DMS153 treated with DMSO at 0.1 percent for 48 hours (cell line): ENCODE measurements around the gene CERS1.
A peak's percentile ranks its signal among the peaks of the same experiment; 100 is the strongest.

Experiments
- DNase-seq: peaks from one replicate; lab custom pipeline; 2025; ENCODE audit not compliant: unreplicated experiment; lab: John Stamatoyannopoulos, UW

The CERS1 gene

DNA sequence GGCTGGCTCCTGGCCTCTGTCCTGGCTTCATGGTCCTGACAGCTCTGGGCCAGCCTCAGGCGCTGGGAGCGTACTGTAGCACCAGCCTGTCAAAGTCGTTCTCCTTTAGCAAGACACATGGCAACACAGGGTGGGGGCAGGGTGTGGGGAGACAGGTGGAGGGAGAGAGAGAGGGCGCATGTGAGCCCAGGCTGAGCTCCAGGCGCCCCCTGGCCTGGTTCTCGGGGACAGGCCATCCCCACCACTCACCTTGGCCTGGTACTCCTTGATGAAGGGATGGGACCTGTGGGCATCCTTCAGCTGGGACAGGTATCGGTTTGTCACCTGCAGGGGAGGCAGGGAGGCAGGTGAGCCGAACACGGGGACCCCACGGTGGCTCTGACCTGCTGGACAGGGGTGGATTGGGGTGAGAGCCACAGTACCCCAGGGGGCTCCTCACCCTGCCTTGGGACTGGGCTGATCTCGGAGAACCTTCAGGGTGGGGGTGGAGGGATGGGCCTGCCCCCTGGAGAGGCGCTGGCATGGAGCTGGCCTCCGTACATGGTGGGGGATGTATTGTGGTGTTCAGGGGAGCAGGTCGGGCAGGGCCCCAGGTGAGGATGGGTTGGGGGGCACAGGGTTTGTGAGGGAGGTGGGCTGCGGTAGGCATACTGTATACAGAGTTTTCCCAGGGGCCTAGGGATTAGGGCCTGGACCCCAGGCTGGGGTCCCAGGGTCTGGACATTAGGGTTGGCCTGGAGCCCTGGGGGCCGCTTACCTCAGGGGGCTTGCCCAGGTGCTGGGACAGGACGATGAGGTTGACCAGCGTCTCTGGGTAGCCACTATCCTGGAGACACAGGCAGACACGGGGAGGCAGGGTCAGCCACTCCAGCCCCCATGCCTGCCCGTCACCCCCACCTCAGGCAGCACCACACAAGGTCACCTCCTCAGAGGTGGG, 3.9 kb upstream of the CERS1 start:
- DNase-seq, result no peak

DNA sequence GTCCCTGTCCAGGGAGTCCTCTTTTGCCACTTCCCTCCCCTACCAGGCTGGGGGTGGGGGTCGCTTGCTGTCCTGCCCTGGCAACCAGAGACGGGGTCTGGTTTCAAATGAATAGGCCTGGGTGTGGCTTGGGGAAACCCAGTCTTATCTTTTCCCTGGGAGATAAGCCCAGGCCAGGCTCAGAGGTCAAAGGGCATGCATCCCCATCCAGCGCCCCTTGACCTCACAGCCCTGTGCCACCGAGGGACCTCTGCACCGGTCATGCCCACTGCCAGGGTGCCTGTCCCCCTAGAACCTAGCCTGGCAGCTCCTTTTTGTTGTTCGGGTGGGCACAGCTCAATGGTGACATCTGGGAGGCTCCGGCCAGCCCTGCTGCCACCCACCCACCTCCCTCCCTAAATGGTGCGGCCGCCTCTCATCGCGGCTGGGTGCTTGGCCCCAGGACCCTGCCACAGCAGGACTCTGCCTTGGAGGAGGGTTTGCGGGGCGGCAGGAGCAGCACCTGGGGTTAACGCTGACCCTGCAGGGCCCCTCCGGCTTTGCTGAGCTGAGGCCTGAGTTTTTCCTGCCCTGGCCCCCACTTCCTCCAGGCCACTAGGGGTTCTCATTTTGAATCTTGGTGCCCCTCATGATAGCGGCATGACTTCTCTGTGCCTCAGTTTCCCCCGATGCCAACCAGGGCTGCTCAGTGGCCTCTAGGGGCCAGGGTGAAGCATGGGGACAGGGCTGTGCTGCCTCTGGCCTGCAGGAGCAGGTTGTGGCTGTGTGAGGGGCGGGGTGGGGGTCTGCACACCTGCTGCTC, 2.9 kb upstream of the CERS1 start:
- no peak for DNase-seq

DNA sequence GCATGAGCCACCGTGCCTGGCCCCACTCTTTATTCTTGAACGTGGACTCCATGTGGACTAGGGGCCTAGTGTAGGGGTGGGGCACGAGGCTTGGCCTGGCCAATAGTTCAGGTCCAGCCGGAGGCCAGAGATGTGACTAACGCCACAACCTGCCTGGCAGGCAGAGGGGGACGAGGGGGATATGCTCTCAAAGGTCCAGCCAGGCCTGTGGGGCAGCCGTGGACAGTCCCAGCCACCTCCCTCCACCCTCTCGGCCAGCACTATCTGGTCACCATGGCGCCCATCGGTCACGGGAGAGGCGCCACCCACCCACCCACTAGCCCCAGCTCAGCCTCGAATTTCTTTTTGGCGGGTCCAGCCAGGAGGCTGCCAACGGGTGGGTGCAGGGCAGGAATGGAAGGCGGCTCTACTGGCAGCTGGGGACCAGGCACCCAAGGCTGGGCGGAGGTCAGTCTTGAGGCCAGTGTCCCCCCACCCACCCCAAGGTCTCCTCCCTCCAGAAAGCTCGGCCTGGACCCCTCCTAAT, 2.2 kb upstream of the CERS1 start:
- DNase-seq, result no peak

DNA sequence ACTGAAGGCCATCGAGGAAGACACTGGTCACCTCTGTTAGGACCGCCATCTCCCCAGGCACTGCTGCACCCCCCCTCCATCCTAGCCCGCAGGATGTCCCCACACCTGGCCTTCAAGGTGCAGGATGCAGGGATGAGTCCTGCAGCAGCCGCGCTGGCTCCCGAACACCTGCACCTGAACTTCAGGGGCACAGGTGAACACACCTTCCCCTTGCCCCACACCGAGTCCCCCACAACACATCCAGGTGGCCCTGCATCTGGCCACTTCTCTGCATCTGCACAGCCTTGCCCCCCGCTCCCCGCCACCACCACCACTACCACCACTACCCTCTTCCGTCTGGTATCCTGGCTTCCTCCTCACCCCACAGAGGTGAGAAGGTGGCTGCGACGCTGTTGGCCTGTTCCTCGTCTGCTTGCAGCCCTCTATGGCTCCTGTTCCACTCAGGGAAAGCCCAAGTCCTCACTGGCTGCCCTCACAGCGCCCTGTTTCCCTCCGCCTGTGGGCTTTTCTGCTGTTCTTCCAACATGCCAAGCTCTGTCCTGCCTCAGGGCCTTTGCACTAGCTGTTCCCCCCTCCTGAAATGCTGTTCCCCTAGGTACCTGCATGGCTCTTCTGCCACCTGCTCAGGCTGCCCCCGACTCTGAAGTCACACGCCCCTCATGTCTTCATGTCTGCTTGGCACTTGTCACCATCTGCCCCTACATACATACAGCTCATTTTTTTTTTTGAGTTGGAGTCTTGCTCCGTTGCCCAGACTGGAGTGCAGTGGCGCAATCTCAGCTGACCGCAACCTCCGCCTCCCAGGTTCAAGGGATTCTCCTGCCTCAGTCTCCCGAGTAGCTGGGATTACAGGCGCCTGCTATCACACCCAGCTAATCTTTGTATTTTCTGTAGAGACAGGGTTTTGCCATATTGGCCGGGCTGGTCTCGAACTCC, 1.4 kb upstream of the CERS1 start:
- no peak for DNase-seq

DNA sequence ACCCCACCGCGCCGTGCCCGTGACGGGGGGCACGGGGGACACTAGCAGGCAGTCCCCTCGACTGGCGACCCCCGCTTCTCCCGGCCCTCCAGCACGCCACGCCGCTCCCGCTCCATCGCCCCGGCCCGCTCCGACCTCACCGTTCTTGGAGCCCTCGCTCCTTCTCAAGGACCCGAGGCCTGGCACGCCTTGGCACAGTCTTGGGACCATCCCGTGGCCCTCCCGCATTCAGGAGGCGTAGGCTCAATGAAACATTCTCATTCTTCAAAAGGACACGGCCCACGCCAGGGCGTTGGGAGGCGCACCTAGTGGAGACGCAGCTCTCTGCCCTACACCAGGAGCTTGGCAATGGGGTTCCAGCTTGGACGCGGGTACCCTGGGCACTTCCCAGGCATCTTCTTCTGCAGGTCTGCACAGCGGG, 473 bp upstream of the CERS1 start:
- no peak for DNase-seq

DNA sequence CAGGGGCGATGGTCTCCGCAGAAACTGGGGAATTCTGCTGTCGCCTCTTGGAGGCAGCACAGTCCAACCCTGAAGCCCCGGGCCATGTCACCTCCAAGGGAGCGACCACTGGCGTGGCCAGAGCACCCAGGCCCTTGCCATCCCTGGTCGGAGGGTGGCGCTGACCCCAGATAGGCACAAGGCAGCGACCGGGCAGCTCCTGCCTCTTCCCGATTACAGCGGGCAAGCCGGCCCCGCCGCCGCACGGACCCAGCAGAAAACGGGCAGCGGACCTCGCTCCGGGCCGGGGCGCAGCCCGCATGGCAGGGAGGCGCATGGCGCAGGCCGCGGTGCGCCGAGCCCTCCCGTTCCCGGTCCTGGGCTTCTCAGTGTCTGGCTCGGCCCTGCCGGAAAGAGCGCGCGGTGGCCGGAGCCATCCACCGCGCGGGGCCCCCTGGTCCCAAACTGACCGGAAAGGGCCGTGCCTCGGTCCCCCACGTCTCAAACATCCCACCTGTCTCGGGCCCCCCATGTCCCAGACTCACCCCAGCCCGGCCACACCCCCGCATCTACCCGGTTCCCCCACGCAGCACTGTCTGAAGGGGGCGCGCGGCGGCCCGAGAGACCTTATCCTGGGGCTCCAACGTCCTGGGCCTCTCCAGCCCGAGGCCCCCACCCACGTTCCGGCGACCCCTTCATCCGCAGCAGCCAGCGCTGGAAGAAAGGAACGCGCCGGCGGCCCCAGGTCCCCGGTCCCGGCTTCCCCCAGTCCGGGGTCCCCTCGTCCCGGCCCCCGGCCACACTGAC, 727 bp downstream of the CERS1 start:
- DNase-seq, result no peak

DNA sequence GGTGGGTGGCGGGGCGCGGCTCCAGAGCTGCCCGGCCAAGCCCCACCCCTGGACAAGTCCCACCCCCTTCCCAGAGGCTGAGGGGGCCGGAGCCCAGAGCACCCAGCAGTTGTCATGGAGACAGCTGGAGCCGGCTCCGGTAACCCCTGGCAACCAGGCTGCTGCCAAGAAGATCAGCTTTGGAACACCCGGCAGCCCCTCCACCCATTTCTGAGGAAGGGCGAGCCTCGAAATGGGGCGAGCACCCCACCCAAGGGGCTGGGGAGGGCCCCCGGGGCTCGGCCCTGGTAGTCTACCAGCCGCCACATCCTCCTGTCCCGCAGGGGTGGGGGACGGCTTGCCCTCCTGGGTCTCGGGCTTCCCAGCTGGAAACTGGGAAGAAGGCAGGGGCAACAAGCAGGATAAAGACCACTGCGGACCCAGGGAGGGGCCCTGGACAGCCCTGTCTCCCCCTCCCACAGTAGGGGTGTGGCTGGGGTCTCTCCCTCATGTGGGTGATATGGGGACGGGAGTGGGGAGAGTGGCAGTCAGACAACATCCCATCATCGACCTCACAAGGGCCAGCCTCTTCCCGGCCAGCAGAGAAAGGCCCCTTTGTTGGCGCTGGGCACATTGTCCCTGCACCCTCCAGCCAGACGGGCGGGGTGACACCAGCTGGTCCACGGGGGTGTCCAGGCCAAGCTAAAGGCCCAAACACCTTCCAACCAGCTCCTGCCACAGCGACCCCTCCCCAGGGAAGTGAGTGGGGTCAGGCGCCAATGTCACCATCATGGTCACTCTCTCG, 1.5 kb downstream of the CERS1 start:
- DNase-seq, result no peak

DNA sequence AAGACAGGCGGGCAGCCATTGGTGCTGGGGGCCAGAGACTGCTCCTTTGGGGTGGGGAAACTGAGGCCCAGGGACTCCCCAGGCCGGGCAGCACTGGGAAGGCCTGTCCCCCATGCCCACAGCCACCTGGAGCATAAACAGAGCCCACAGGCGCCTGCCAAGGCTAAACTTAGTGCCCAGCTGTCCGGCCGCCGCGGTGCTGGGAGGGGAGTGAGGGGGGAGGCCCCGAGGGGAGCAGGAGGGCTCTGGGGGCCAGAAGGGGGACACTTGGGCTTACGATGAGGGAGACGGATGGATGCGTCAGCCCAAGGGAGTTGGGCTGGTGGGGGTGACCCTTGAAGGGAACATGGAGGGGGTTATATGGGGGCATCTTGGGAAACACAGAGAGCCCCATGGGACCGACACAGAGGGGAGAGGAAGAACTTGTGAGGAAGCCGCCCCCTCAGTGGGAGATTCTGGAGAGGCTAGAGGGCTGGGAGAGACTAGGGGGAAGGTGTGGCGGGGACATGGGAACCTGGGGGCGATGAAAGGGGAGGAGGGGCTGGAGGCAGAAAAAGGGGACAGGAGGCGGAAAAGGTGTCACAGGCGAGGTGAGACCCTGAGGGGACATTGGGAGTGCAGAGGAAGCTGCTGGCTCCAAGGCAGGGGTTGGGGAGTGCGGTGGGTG, 2.2 kb downstream of the CERS1 start:
- no peak for DNase-seq

DNA sequence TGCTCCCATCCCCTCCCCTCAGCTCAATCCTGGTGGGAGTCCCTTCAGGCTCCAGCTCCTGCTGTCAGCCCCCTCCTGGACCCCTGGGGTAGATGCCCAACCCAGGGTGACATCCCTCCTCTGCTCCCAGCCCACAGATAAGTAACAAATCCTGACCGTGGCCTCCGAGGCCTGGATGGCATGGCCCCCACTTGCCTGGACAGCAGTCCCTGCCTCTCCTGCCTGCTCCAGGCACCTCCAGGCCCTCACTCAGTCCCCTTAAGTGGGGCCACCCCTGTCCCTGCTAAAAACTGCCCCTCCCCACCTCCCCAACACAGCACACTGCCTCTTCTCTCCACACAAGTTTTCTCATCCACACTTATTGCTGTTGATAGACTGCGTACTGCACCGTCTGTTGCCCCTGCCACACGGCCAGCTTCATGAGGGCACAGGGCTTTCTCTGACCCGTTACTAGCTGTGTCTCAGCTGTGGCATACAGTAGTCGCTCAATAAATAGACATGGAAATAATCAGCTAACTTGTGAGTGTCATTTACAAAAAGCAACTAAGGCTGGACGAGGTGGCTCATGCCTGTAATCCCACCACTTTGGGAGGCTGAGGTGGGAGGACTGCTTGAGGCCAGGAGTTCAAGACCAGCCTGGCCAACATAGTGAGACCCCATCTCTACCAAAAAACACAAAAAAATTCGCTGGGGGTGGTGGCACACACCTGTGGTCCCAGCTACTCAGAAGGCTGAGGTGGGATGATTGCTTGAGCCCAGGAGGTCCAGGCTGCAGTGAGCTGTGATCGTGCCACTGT, 5.8 kb downstream of the CERS1 start:
- no peak for DNase-seq

DNA sequence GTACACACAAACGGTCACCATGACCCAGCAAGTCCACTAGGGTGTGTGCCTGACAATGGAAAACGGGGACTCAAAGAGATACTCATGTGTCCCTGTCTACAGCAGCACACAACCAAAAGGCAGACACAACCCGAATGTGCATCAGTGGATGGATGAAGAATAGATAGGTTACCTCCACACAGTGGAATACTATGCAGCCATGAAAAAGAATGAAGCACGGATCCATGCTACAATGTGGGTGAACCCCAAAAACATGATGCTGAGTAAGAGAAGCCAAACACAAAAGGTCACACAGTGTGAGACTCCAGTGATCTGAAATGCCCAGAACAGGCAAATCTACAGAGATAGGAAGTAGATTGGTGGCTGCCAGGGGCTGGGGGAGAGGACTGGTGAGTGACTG, 9.0 kb downstream of the CERS1 start:
- DNase-seq, result no peak

DNA sequence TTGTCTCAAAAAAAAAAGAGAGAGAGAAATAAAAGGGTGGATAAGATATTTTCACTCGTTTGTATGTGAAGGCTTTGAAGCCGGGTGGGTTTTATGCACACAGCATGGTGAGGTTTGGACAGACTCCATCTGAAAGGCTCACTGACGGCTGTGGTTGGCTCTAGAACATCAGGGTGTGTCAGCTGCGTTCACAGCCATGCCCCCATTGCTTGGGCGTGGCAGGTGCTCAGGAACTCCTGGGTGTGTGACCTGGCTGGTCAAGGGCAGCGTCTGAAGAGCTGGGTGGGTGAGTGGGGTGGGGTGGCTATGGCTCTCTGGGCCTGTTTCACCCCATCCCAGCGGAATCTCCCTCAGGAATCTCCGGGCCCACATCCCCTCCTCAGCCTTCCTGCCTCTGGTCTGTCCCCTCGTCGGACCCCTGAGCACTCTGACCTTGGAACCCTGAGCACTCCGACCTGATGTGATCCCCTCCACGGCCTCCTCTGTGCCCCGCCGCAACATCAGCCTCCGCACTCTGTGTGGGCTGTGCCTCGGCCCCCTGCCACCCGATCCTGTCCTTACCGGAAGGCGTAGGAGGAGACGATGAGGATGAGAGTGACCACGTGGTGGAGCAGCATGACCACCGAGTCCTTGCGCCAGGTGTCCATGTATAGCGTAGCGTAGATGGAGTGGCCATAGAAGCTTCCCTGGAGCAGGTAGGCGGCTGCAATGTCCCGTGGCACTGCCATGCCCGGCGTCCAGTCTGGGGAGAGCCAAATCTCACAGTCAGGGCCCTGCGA, 12.2 kb downstream of the CERS1 start:
- no peak for DNase-seq

DNA sequence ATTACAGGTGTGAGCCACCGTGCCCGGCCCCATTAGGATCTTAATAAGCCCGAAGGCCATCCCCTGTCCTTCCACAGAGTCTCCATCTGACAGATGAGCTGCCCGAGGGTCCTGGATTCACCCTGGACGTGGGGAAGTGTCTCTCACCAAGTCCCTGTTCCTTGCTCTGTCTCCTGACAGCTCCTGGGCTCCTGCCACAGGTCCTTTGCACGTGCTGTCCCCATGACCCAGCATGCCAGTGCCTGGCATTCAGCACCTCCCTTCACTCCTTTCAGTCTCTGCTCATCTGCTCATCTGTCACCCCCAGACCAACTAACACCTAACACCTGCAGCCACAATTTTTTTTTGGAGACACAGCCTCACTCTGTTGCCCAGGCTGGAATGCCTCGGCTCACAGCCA, 14.5 kb downstream of the CERS1 start:
- DNase-seq, result no peak

DNA sequence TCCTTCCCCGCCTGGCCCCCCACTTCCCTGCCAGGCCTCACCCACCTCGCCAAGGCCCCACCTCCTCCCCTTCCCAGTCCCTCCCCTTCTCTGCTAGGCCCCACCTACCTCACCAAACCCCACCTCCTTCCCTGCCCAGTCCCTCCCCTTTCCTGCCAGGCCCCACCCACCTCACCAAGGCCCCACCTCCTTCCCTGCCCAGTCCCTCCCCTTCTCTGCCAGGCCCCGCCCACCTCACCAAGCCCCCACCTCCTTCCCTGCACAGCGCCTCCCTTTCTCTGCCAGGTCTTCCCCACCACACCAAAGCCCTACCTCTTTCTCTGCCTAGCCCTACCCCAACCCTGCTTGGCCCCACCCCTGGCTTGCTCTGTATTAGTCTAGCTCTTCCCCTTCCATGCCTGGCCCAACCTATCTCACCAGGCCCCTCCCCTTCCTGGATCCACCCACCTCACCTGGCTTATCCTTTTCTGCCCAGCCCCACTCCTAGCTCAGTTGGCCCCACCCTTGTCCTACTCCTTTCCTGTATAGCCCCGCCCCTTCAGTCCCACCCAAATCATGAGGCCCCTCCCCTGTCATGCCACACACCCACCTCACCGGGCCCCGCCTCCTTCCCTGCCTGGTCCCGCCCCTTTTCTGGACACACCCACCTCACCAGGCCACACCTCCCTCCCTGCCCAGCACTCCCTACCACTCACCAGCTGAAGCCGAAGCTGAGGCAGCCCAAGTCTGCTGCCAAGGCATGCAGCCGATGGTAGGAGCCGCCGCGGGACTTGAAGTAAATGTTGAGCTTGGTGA, 16.2 kb downstream of the CERS1 start:
- peak; percentile 44 for DNase-seq

DNA sequence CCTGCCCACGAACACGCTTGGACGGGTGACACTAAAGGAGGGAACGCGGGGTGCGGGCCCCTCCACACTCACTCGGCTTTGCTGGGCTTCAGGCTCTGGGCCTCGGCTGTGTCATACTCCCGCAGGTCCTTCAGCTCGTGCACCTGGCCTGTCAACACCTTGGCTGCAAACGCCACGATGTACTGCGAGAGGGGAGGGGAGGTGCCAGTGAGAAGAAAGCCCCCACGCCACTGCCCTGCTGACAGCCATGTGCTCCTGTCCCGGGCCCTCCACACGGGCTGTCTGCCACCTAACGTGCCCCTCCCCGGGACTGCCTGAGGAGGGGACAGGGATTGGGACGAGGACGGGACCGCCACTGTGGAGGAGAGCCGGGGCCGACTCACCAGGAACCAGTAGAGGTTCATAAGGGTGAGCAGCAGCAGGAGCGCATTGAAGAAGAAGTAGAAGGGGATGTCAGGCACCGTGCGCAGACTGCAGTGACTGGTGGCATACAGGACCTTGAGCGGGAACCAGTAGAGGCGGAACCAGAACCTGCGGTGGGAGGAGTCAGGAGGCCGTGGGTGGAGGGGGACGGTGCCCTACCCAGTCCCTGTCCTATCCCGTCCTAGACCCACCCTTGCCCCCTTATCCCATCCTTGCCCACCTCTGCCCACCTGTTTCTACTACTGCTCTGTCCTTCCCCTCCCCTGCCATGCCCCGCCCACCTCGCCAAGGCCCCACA, 16.9 kb downstream of the CERS1 start:
- DNase-seq, result peak; percentile 5

DNA sequence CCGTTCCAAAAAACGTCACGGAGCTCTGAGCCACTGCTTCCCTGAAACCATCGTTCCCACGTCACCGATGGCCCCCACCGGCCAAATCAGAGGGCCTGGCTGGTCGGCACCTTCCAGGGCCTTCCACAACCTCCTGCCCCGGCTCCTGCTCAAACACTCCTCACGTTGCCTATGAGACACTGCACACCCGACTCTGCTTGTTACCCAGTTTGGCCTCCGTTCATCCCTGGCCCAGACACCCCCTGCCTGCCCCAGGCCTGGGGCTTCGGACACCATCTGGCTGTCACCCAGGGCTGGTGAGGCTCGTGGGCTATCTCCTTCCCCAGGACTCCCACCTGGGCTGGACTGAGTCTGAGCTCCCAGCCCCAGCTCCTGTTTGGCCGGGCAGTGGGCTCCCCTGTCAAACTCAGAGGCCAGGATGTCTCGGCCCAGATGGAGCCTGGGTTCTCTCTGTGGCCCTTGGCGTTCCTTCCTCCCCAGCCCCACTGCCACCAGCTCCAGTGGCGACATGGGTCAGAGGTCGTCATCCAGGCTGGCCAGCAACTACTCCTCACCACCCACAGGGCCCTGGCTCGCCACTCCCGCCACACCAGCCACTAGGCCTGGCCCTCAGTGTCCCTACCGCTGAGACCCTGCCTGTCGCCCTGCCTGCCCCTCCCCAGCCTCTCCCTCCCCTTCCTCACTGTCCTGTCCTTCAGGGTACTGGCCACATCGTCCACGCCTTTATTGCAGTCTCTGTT, 17.7 kb downstream of the CERS1 start:
- no peak for DNase-seq
